NCI-H128 (cell line): Measurements from ENCODE around the gene ZSWIM2.
"Not testable (repeated sequence)": the region's sequence is repeated elsewhere in the genome, so short reads cannot be mapped to it uniquely, and the experiment has no call there.

Source experiments
- DNase-seq: peaks from one replicate; lab custom pipeline; 2025; ENCODE audit not compliant: unreplicated experiment; lab: John Stamatoyannopoulos, UW

ZSWIM2 gene, protein sequence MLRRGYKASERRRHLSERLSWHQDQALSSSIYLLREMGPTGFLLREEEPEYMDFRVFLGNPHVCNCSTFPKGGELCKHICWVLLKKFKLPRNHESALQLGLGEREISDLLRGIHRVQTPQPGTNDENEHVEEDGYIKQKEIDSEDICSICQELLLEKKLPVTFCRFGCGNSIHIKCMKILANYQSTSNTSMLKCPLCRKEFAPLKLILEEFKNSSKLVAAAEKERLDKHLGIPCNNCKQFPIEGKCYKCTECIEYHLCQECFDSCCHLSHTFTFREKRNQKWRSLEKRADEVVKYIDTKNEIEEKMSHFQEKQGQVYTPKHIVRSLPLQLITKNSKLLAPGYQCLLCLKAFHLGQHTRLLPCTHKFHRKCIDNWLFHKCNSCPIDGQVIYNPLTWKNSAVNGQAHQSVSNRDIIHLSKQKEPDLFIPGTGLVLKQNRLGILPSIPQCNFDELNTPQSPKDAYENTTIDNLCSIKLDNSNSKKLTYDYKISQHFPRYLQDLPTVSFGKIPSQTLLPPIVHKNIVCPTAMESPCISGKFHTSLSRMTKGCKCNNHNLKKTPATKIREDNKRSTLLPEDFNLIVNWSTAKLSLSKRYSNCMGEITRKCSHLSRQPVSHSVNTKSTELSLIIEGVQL

DNA sequence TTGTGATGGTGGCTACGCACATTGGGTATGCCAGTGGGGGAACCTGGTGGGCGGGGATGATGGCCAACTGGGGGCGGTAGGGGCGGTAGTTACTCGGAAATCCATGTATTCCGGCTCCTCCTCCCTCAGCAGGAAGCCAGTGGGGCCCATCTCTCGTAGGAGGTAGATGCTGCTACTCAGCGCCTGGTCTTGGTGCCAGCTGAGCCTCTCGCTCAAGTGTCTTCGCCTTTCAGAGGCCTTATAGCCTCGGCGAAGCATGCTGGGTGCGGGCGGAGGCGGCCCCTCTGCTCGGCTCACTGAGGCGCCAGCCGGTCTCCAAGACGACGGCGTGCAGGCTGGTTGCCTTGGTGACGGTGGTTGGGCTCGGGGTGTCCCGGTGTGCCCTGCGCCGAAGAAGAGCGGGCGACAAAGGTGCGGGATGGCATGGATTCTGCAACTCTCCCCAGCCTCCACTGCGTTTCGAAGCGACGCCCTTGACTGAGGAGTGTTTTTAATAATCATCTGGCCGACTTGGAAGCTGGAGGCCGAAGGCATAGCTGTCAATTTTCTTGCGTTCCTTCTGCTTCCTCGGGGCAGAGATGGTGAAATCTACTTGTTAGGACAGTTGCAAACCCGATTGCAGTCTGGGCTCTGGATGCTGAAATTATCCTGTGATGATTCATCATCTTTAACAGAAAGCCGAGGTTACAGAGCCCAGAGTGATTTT is at the start of gene ZSWIM2:
ZSWIM2 (minus strand) TSS at position 298 of the 706 bp plus-strand sequence; CDS start at position 258, 40 bp downstream.
- DNase-seq = peak; percentile 59

DNA sequence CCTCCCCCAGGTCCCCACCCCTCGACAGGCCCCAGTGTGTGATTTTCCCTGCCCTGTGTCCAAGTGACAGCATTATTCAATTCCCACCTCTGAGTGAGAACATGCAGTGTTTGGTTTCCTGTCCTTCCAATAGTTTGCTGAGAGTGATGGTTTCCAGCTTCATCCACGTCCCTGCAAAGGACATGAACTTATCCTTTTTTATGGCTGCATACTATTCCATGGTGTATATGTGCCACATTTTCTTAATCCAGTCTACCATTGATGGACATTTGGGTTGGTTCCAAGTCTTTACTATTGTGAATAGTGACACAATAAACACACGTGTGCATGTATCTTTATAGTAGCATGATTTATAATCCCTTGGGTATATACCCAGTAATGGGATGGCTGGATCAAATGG is 47.2 kb upstream of the ZSWIM2 start:
- not testable (repeated sequence) for DNase-seq

DNA sequence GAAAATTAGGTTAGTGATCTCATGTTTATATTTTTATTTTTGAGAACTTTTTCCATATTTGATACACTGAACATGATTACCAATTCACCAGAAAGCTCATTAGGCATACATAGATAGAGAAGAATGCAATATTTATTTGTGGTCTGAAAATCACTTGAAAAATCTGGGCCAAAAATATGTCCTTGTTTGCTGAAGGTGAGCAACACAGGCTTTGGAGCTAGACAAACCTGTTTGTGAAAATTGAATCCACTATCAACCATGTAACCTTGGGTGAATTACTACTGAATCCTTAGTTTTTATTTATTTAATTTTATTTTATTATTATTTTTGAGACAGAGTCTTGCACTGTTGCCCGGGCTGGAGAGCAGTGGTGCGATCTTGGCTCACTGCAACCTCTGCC is 46.5 kb upstream of the ZSWIM2 start:
- DNase-seq = no peak

DNA sequence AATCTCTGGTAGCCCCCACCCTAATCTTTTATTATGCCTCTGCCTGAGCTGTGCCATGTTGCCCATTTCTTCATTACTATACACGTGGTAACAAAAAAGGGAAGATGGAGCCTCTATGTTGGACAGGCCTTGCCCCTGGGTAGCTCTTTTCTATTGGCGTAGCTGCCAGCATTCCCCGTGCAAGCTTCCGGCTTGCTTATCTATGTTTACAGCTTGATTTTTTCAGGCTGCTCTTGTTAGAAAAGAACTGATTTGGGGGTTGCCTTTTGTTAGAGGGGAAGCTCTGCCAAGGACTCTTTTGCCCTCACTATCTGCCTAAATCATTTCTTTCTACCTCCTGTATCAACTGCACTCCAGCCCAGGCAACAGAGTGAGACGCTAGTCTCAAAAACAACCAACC is 45.5 kb upstream of the ZSWIM2 start:
- DNase-seq = no peak

DNA sequence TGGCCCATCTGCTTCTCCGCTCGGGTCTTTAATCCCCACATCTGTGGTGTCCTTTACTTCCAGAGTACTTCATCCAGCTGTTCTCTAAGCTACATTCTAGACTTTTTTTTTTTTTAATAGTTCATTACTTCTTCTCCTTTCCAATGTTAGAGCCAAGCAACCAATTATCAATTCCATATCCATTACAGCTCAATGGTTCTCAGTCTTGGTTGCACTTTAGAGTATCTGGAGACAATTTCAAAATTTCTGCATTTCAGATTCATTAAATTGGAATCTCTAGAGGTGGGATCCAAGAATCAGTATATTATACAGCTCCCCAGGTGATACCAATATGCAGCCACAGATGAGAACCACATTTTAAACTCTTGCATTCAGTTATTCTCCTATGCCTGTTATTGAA is 43.9 kb upstream of the ZSWIM2 start:
- DNase-seq = no peak

DNA sequence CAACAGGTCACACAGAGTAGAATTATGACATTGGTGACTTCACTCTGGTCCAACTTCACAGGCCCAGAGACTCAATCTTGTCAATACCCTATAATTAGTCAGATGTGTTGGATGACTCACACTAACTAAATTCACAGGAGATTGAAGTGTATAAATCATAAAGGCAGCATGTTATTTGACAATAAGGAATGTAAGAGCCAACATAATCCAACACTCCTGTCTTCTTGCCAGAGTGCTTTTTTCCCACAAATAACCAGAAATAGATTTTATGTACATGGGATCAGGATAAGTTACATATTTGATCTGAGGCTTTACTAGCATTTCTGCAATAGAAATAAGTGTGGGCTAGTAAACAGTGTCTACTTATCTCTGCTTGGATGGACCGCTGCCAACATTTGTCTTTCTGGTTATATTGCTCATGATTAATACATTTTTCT is 42.2 kb upstream of the ZSWIM2 start:
- no peak for DNase-seq

DNA sequence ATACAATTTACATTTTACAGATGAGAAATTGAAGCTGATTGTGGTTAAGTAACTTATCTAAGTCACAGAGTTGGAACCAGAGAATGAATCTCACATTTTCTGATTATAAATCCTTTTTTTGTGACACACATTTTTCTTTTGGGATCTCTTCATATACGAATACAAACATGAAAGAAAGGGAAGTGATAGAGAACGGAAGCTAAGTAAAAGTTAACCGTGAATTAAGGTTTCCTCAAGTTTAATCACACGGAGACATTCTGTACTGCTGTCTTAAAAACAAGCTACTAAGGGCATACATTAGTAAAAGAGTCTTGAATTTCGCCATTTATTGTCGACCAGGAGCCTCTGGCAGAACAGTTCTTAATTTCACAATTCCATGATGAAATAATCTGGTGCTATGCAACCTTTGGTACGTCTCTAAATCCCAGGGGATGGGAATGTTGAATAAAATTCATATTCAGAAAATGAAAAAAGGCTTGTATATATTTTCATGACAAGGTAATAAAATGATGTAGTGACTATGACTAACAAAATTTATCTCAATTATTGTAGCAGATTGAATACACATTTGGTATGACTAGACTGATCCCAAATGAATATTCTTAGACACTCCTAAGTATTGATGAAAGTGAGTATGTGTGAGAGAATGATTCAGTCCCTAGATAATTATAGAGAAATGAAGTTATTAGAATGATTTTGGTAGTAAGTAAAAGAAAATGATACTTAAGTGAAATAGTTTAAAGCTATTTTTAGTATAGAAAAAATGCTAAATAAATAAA is 40.3 kb upstream of the ZSWIM2 start:
- no peak for DNase-seq

DNA sequence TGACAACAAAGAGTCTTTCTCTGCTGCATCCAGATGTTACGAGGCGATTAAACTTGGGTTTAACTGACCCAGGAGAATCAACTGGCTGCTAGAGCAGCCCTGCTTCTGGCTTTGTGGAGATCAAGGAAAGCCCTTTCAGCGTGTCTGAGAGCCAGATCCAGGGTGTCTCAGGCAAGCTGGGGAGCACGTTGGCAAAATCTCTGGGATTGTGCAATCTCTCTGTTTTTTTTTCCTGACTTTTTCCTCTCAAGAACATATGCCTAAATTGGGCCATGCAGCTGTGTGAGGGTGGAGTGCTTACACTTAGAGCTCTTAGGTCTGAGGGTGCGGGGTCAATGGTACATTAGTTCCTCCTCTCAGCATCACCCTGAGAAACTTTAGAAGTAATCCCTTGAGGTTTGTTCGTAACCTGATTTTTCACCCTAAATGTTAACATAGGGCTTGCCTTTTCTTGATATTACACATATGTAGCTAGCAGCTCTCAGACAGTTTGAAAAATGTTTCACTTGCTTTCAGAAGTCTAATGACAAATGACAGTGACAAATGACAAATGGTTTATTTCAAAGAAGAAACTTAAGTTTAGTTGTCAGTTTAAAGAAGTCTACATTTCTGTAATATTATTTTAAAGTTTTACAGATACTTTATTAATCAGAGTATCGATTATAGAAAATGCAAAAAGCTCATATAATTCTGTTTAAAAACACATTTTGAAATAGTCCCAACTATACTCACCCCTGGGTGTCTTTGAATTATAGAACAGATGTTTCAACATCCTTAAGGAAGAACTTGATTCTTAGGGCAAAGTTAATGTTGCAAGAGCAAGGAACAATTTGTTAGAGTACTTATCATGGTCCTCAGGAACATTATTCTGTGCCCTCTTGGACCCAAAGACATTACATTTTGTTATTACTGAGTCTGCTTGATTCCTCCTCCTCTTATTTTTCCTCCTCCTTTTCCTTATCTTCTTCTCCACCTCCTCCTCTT is 38.4 kb upstream of the ZSWIM2 start:
- no peak for DNase-seq

DNA sequence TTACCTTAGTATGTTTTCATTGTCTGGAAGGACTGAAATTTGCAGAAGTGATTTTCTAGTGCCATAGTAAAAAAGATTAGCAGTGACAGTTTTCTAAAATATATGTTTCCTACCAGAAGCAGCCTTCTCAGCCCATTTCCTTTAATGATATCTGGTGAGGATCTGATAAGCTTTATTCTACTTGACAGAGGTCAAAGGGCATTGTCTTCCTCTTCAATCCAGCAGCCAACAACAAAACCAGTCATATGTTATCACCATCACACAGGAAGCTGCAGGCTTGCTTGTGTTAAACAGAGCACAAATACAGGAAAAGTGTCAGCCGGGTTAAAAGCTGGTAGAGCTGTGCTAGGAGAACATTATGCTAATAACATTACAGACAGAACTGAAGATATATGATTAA is 35.6 kb upstream of the ZSWIM2 start:
- DNase-seq = no peak

DNA sequence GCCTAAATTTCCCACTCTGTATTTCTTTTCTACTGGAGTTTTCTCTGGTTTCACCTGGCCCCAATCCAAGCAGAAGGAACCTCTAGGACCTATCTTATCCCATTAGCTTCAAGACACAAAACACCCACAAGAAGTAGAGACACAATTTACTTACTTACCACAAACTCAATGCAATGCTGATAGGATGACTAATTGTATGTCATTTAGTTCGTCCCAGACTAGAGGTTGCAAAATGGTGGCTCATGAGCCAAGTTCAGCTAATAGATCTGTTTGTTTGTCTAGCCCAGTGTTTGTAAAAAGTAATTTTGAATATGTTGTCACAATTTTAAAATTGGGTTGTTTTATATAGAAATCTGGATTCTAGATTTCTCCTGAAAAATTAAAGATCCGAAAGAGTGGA is 34.7 kb upstream of the ZSWIM2 start:
- no peak for DNase-seq

DNA sequence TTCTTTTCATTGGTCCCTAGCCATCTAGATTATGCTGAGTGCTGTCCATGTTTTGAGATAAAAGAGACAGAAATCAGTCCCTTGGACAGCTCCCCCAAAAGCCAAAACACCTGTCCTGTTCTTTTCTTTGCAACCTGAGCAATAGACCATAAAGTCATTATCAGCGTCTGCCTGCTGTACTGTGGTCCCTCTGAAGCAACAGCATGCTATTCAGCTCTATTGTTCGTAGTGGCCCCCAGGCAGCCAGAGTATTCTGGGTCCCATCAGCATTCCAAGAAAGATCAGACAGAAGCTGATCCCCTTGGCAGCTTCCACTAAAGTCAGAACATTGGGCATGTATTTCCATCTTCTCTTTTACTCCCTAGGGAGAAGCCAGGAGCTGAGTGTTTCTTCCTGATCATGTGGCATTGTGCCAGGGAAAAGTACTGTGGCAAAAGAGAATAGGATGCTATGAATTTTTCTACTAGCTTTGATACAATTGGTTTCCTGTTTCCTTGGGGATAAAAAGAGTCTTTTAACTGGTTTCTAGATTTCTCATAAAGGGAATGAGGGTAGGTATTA is 33.6 kb upstream of the ZSWIM2 start:
- DNase-seq = no peak

DNA sequence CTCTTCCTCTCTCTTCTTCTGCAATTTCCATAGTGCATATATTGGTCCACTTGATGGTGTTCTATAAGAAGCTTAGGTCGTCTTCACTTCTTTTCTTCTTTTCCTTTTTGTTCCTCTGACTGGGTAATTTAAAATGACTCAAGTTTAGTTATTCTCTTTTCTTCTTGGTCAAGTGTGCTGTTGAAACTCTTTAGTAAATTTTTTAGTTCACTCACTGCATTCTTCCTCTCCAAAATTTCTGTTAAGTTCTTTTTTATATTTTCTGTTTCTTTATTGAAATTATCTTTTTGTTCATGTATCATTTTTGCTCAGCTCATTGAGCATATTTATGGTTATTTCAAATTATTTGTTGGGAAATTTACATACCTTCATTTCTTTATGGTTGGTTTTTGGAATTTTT is 32.7 kb upstream of the ZSWIM2 start:
- no peak for DNase-seq

DNA sequence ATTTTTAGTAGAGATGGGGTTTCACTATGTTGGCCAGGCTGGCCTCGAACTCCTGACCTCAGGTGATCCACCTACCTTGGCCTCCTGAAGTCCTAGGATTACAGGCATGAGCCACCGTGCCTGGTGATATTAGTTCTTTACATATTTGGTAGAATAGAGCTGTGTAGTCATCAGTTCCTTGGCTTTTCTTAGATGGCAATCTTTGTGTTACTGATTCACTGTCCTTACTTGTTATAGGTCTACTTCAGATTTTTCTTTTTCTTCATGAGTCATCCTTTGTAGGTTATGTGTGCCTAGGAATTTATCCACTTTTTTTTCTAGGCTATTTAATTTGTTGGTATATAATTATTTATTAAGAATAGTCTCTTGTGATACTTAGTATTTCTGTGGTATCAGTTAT is 30.3 kb upstream of the ZSWIM2 start:
- no peak for DNase-seq

DNA sequence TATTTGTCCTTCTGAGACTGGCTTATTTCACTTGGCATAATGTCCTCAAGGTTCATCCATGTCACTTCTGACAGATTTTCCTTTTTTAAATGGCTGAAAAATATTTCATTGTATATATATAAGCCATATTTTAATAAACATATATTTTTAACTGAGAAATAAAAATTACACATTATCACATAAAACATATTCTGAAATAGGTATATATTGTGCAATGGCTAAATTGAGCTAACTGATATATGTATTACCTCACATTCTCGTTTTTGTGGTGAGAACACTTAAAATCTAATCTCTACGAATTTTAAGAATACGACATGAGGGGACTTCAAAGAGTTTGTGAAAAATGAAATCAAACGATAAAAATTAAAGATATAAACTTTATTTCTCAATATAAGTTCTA is 25.7 kb upstream of the ZSWIM2 start:
- DNase-seq = no peak

DNA sequence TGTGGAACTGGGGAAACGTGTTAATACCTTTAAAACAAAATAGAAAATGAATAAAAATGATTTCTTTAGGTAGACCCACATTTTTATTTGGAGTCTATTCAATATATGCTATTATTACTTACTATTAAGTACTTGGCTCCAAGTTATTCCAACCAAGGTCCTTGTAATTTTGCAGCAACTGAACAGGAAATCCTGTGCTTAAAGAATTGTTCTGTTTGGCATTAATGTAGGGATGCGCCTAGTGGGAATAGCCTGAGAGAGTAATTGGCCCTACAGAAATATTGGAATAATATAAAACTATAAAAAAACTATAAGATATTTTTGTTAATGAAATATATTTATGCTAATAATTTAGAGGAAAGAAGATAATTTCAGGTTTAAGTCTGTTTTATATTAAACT is 22.9 kb upstream of the ZSWIM2 start:
- no peak for DNase-seq

DNA sequence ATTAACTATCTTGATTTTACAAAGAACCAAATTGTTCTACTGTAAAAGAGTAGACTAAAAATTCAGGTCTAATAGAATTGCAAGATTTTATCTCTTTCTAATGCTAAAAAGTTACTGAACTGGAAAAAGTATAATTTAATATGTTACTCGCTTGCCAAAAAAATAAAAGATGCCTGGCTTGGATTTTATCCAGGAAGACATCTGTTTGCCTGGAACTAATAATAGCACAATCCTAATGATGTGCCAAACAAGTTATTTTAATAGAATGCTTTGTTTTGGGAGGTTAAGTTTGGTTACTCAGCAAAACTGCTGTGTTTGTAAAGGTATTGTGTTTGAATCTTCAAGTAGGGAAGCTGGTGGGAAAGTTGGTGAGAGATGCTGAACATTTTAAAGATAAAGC is 19.4 kb upstream of the ZSWIM2 start:
- DNase-seq = no peak

DNA sequence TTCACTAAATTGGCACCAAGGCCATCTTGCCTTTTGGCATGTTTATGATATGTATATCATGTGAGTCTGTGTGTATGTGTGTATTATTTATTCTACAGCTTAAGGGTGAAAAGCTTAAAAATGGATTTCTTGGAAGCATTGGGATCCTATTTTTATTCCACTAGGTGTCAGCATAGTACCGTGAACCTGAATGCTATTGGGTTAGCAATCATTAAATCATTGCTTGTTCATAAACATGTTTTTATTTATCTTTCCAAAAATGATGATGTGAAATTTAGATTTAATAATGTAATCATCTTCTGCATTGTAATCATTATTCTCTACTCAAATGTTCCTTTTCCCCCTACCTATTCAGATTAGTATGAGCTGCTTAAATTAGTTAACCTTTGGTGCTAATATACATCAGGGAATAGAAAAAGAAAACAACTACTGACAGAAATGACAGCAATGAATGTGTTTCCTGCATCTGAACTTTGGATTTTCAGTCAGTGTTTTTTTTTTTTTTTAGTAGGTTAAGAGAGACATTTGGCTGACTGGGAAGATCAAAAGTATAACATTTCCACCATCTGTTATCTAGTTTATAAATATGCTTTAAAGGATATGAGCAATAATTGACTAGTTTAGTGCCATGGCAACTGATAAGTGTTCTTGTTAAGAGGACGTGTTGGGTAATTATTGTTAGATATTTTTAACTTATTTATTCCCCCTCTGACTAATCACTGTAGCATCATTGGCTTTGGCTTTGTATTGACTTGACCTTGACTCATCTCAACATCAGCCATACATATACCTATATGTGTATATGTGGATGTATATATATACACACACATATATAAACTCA is 14.1 kb upstream of the ZSWIM2 start:
- no peak for DNase-seq

DNA sequence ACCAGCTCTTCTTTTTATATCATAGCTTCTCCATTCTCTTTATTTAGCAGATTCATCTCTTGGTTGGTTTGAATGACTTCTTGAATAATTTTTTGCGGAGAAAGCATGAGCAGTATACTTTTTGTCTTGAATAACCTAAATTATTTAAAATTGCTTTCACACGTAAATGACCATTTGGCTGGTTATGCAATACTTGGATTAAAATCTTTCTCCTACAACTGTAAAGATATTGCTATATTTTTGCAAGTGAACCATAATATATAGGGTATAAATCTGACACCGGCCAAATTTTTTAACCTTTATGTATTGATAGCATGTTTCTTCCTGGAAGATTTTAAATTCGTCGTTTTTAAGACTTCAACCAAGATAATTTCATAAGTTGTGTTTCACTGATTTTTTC is 6.2 kb upstream of the ZSWIM2 start:
- no peak for DNase-seq

DNA sequence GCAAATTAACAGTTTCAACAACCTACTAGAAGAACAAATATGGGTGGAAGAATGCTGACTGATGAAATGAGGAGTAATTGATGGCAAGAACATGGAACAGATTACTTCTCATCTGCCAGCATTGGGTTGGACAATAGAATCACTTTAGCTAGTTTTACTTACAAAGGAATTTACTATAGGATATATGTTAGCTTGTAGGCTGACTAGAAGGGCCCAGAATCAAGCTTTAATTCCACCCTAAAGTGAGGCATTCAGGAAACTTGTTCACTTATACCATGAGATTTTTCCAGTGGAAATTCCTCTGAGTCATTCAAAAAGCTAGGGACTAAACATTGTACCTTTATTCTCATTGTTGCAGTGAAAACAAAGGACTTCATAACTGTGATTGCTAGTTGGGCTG is 5.0 kb upstream of the ZSWIM2 start:
- DNase-seq = no peak
